ENCODE data around the gene CFAP410. TPM values are rescaled to one million over a fixed set of nuclear protein-coding genes. Genes with fewer than 3 reads are reported as not detected.

The CFAP410 gene
- total and polyA plus RNA-seq, 2 of the 8 experiments (the other 6 are each of a cell fraction or from before 2014, with no cell fraction given): 10.6 to 12.0 TPM

DNA sequence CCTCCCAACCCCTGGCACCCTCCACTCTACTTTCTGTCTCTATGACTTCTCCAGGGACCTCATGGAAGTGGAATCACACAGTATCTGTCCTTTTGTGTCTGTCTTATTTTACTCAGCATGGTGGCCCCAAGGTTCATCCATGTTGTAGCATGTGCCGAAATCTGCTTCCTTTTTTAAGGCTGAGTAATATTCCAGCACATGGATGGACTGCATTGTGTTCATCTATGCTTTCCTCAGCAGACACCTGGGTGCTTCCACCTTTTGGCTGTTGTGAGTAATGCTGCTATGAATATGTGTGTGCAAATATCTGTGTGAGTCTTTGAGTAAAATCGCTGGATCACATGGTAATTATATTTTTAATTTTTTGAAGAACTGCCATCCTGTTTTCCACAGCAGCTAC is 40.9 kb downstream of the CFAP410 start:
- H3K4ac ChIP-seq (replicated peaks; ENCODE audit: insufficient read length, low read depth, low read length): no peak overlapping the region
- no peak overlapping the region for H2BK12ac ChIP-seq (ENCODE audit: low read depth, low read length)
- peaks cover 12% of the 10 kb centered on the region; the same call in 1 of the 2 replicates for H3K23me2 ChIP-seq (ENCODE audit: low read depth, low read length)
- no peak overlapping the region for H3K27ac ChIP-seq (ENCODE audit: low read depth, low read length)
- CTCF ChIA-PET (ENCODE audit: partially characterized antibody): interaction anchor here (0.6 to 5.0 kb wide), 15 partner anchors 8 to 305 kb away, joined by 3 to 53 read pairs (median 6); partner anchors contain the start of gene AIRE
- no peak overlapping the region for H3K14ac ChIP-seq (ENCODE audit: insufficient read length)
- H3K36me3 ChIP-seq (ENCODE audit: control insufficient read depth in 2 of 4, insufficient read depth in 4 of 4, low read length in 3 of 4): no peaks in the 10 kb centered on the region
- H3K79me2 ChIP-seq (ENCODE audit: control insufficient read depth in 1 of 2, insufficient read depth in 2 of 2, low read length in 2 of 2): peaks cover 0 to 3% of the 10 kb centered on the region in 2 experiments; a peak in 1 of 4 replicates
- POLR2A ChIA-PET (ENCODE audit: partially characterized antibody): no interaction called here
- H3K23ac ChIP-seq (ENCODE audit: insufficient read length): no peak overlapping the region
- H3K4me3 ChIP-seq (ENCODE audit: extremely low read depth in 1 of 4, insufficient read depth in 2 of 4, low read depth in 3 of 4, low read length in 4 of 4): no peak overlapping the region
- no peak overlapping the region for H2AK5ac ChIP-seq (ENCODE audit: low read depth, low read length)
- no peak overlapping the region for H3K56ac ChIP-seq (replicated peaks; ENCODE audit: insufficient read length, low read depth, low read length)
- TF ChIP-seq KDM1A (IDR thresholded peaks at IDR 0.05; ENCODE audit: borderline replicate concordance, low read length): peak; percentile 49; the same call in 1 of the 2 replicates
- TF ChIP-seq EZH2 (IDR thresholded peaks at IDR 0.05; ENCODE audit: low read depth, low read length, severe bottlenecking): no peak
- peaks cover 0 to 16% (median 5%) of the 10 kb centered on the region in 4 experiments; a peak in 5 of 7 replicates for H3K4me1 ChIP-seq (replicated peaks in 1 of 4; ENCODE audit: control insufficient read depth in 3 of 4, insufficient read depth in 4 of 4, low read length in 3 of 4)
- H2BK120ac ChIP-seq (replicated peaks; ENCODE audit: low read depth, low read length): no peak overlapping the region
- FAIRE-seq (no peak), DNase-seq (ENCODE audit: low read depth in 1 of 2, low spot score in 2 of 2) (no peak)
- H4K8ac ChIP-seq (ENCODE audit: extremely low read depth, insufficient read depth, low read length): no peak overlapping the region
- peaks cover 6 to 9% of the 10 kb centered on the region in 2 experiments for H4K20me1 ChIP-seq (replicated peaks in 1 of 2; ENCODE audit: control insufficient read depth in 1 of 2, insufficient read depth in 2 of 2, low read length in 2 of 2)
- H3K9ac ChIP-seq (replicated peaks in 1 of 4; ENCODE audit: extremely low read depth in 1 of 4, low read depth in 3 of 4, low read length in 3 of 4): no peak overlapping the region
- peaks cover 6% of the 10 kb centered on the region; the same call in 1 of the 2 replicates for H3K79me1 ChIP-seq (ENCODE audit: low read depth, low read length)
- H4K5ac ChIP-seq (ENCODE audit: insufficient read length, low read depth, low read length): no peak overlapping the region
- no peak overlapping the region for H2BK20ac ChIP-seq (ENCODE audit: low read length)
- H2BK15ac ChIP-seq (ENCODE audit: low read length): no peak overlapping the region
- 97% methylated on average over 2 of the region's 2 CpGs; no CpG with 5 or more reads in 1 of the 2 experiments for whole genome bisulfite sequencing, 2 experiments (ENCODE audit: extremely low coverage in 1 of 2, insufficient coverage in 1 of 2, insufficient read length in 1 of 2, insufficient replicate concordance in 2 of 2, low coverage in 1 of 2, low lambda C conversion rate in 2 of 2, missing lambda C conversion rate in 1 of 2)
- H2BK5ac ChIP-seq (ENCODE audit: low read depth, low read length): no peak overlapping the region
- no peak overlapping the region for H2AFZ ChIP-seq (ENCODE audit: low read length)
- H3K9me3 ChIP-seq (ENCODE audit: insufficient read depth in 2 of 2, low read depth in 1 of 2, low read length in 1 of 2): no peaks in the 10 kb centered on the region
- H3K27me3 ChIP-seq (replicated peaks in 1 of 4; ENCODE audit: control insufficient read depth in 3 of 4, extremely low read depth in 1 of 4, insufficient read depth in 3 of 4, low read length in 3 of 4): peaks cover 0 to 3% (median 0%) of the 10 kb centered on the region in 4 experiments; a peak in 2 of 7 replicates
- H3K18ac ChIP-seq (ENCODE audit: extremely low read depth, low read length): no peak overlapping the region
- H3K4me2 ChIP-seq (ENCODE audit: insufficient read depth in 1 of 2, low read depth in 2 of 2, low read length in 2 of 2): no peak overlapping the region; a peak in 1 of 4 replicates
- H4K91ac ChIP-seq (replicated peaks; ENCODE audit: insufficient read length, low read length): no peak overlapping the region

Data from H1 (cell line).